ENCODE measurements around the gene ERVFRD-1.

ERVFRD-1 gene, protein sequence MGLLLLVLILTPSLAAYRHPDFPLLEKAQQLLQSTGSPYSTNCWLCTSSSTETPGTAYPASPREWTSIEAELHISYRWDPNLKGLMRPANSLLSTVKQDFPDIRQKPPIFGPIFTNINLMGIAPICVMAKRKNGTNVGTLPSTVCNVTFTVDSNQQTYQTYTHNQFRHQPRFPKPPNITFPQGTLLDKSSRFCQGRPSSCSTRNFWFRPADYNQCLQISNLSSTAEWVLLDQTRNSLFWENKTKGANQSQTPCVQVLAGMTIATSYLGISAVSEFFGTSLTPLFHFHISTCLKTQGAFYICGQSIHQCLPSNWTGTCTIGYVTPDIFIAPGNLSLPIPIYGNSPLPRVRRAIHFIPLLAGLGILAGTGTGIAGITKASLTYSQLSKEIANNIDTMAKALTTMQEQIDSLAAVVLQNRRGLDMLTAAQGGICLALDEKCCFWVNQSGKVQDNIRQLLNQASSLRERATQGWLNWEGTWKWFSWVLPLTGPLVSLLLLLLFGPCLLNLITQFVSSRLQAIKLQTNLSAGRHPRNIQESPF

DNA sequence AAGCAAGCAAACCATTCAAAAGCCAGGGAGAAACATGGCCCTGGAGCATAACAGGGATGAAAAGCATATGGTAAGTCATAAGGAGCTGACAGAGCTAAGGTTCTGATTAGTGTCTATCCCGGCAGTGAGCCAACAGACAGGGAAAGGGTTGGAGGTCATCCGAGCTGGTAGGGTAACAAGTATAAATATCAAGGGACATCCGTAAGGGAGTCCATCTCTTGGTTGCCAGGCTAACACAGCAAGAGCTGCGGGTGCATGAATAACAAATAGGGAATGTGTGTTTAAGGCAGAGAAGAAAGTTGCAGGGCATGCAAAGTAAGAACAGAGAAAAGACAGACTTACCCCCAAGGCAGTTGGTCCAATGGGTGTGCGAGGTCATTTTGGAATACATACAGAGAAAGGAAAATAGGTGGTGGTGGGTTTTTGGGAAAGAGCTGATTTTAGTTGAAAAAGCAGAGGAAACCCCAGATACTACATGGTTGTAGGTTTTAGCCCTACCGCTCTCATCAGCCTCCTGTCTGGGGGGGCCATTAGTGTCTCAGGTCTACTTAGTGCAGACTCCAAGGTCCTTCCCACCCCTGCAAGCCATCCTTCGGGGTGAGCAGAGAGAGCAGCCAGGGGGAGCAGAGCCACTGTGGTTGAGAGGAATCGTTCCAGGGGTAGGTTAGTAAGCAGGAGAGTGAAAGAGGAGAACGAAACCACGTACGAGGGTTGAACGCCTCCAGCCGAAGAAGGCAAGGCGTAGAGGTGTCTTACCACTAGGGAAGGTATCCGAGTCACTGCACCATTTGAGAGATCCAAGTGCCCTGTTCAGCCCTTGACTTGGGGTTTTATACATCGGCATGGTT is at the start of gene ERVFRD-1:
ERVFRD-1 (minus strand) TSS at position 805 of the 848 bp plus-strand sequence. CDS start 6,415 bp downstream, outside the sequence.
- no peak for DNase-seq (ENCODE audit: low read depth)

DNA sequence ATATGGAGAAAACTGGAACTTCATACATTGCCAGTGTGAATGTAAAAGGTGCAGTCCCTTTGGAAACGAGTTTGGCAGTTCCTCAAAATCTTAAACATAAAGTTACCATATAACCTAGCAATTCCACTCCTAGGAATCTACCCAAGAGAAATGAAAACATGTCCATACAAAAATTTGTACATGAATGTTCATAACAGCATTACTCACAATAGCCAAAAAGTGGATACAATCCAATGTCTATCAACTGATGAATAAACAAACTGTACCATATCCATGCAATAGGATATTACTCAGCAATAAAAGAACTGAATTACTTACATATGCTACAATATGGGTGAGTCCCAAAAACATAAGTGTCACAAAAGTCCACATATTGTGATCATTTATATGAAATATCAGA is 48.7 kb upstream of the ERVFRD-1 start:
- no peak for DNase-seq (ENCODE audit: low read depth)

DNA sequence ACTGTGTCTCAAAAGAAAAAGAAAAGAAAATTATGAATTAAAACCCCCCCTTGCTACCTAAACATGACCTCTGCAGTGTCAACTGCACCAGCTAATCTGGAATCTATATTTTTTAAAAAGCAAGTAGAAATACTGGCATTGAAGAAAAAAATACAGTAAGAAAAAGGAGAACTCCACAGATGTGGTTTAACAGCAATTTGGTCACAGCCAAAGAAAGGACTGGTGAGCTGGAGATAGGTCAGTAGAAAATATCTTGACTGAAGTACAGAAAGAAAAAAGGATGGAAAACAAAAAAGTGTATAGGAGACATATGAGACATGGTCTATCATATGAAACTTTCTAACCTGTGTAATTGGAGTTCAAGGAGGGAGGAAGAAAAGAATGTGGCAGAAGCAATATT is 44.1 kb upstream of the ERVFRD-1 start:
- no peak for DNase-seq (ENCODE audit: low read depth)

DNA sequence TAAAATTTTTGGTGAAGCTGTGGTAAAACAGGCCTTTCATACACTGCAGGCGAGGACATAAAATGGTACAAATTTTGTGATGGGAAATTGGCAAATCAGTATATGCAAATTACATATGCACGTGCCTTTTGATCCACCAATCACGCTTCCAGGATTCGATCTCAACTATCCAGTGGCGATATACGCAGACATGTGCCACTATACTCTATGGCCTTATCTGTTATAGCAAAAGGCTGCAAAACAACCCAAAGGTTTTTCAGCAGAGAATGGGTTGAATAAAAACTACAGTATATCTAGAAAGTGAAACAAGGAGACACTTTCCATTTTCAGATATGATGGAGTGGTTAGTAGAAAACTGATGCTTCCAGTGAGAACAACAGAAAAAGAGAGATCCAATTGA is 41.9 kb upstream of the ERVFRD-1 start:
- no peak for DNase-seq (ENCODE audit: low read depth)

DNA sequence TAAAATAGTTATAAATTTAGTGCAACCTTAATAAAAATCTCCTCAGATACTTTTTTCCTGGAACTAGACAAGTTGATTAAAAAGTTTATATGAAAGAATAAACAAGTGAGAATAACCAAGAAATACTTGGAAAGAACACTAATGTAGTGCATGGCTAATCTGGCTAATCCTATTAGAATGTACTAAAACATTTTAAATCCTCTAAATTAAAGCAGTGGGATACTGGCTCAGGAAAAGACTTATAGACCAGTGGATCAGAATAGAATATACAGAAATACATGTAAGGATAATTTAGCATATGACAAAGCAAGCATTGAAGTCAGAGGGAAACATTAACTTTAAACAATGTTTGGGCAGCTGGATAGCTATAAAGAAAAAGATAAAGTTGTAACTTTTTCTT is 41.1 kb upstream of the ERVFRD-1 start:
- no peak for DNase-seq (ENCODE audit: low read depth)

DNA sequence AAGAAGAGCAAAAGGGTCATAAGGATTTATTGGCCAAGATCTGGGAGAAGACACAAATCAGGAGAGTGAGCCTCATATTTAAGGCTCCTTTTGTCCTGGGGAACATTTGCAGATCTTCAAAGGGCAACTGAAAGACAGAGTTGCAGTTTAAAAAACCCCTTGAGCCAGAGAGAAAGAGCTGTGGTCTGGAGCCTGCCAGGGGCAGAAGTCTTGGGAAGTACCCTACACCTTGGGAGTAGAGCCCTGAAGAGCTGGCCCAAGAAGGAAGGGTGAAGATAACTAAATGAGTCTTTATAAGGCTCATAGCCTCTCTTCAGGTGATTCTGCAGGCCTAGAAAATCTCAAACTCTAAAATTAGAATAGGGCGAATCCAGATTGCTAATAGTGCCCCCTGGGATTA is 40.0 kb upstream of the ERVFRD-1 start:
- no peak for DNase-seq (ENCODE audit: low read depth)

DNA sequence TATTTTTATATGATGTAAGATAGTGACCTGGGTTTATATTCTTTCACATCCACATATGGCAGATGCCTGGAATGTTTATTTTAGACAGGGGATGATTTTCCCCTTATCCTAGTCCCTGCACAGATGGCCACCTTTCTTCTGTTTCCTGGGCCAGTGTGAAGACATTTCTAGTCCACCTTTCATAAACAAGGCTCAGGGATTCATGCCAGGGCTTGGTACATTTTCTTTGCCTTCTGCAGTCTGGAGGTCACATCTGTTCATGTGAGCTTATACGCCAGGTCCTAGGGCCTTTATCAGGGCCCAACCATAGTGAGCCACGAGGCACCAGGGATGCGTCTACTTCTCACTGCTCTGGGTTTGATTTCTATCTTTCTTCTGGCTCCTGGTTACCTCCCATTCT is 38.0 kb upstream of the ERVFRD-1 start:
- no peak for DNase-seq (ENCODE audit: low read depth)

DNA sequence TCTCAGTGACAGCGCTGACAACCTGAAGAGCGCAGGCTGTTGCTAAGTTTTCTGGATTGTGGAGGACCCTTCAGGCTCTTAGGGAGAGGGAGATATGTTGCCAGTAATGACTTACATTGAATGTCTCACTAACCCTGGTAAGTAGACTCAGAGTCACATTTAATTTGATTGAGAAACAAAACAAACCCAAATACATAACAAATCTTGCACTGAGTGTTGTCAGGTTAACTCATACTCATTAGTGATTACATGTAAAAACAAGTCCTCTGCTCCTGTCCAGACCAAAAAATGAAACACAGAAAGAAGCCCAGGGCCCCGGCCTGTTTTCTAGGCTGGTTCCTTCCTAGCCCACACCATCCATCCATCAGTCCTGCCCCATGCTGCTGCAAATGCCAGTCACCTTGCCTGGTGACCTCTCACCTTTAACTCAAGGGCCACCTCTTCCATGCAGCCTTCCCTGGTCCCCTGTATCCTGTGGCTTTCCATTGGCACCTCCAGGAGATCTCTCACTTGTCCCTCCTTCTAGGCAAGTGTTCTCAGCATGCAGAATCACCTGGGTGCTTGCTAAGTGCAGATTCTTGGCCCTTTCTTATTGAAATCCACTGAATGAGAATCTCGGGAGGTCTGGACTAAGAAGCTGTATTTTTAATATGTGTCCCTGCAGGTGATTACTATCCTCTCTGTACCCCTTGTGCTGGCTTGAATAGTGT is 34.7 kb upstream of the ERVFRD-1 start:
- no peak for DNase-seq (ENCODE audit: low read depth)

DNA sequence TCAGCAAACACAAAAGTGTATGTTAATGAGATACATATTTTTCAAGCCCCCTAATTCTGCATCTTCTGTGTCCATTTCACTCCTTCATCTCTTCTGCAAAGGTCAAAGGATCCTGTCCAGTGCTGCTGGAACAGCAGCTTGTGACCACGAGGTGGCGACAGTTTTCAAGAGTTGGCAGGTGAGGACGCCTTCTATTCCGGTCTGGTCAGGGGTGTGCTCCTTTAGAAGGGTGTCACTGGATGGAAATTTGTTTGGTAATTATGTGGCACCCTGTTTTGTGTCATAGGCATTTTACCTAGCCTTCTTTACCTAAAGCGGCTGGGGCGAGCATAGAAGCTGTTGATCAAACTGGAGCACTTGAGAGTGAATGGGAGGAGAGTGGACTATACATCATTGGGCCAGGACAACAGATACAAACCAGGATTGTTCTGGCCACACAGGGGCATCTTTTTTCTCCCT is 32.9 kb upstream of the ERVFRD-1 start:
- no peak for DNase-seq (ENCODE audit: low read depth)

DNA sequence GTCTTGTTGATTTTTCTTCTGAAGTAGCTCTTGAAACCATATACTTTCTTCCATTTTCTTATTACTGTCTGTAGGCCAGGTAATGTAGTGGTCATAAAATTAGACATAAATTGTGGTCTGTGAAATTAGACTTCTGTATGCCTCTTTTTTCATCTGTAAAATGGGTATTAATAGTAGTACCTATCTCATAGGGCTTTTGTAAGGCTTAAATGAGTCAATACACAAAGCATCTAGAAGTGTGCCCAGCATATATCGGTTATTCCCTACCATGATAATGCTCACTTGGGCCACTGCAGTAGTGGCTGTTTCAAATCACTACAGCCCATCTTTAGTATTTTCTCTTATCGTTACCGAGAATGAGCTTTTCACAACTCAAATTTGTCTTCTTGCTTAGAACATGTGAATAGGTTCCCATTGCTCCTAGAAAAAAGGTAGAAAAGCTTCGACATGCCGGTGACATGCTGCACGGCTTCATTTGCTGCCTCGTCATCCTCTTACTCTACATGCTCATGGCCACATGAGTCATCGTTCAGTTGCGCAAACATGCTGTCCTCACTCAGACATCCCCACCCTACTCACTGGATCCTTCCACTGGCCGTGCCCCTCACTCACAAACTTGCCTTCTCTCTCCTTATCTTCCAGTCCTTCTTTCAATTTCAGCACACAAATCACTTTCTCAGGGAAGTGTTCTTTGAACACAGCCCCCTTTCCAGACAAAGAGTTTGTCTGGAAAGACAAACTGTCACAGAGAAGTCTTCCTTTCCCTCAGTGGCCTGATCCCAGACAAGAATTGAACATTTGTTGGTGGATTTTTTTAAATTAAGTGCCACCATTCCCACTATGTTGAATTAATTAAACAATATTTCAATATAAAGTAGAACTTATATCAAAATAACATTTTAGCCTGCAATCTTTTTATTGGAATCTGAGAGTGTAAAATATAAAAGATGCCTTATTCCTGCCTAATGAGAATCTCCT is 32.2 kb upstream of the ERVFRD-1 start:
- peak; percentile 60 for DNase-seq (ENCODE audit: low read depth)

DNA sequence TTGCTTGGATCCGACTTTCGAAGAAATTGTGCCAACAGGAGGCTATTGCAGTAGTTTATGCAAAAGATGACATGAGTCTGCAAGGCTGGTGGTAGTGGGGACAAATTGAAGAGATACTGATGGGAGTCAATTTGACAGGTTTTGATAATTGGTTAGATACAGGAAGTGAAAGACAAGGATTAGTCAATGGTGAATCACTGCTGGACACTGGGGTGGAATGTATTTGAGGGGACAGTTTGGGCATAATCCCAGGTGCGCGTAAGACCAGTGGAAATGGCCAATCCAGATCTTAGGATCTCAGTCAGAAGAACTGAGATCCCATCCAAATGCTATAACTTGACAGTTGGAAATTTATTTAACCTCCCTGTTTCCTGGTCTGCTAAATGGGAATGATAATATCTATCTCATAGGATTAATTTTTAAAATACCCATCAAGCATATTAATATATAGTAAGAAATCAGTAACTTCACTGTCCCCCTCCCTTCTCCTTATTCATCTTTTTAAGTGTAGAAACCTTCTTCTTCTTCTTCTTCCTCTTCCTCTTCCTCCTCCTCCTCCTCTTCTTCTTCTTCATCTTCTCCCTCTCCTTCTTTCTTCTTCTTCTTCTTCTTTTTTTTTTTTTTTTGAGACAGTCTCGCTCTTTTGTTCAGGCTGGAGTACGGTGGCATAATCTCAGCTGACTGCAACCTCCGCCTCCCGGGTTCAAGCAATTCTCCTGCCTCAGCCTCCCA is 30.9 kb upstream of the ERVFRD-1 start:
- DNase-seq (ENCODE audit: low read depth) = no peak

DNA sequence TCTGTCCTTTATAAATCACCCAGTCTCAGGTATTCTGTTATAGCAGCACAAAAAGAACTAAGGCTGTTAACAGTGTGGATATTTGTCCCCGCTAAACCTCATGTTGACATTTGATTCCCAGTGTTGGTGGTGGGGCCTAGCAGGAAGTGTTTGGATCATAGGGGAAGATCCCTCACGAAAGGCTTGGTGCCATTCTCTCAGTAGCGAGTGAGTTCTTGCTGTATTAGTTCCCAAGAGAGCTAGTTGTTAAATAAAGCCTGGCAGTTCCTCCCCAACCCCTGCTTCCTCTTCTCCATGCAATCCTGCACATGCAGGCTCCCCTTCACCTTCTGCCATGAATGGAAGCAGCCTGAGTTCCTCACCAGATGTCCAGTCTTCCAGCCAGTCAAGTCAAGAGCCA is 29.8 kb upstream of the ERVFRD-1 start:
- DNase-seq (ENCODE audit: low read depth) = no peak

DNA sequence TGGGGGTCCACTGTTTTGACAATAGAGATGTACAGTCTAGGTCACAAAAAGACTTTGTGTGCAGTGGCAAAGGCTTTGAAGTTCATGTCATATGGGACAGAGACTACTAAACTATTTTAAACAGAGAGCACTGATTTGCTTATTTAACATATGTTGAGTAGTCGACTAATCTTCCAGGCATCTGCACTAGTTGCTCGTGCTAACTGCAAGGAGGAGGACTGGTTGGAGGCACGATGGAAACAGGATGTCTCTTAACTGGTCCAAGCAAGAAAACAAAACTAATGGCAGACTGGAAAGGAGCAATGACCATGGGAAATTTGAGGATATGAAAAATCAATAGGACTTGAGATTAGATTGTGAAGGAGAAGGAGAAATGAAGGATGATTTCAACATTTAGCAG is 28.5 kb upstream of the ERVFRD-1 start:
- DNase-seq (ENCODE audit: low read depth) = no peak

DNA sequence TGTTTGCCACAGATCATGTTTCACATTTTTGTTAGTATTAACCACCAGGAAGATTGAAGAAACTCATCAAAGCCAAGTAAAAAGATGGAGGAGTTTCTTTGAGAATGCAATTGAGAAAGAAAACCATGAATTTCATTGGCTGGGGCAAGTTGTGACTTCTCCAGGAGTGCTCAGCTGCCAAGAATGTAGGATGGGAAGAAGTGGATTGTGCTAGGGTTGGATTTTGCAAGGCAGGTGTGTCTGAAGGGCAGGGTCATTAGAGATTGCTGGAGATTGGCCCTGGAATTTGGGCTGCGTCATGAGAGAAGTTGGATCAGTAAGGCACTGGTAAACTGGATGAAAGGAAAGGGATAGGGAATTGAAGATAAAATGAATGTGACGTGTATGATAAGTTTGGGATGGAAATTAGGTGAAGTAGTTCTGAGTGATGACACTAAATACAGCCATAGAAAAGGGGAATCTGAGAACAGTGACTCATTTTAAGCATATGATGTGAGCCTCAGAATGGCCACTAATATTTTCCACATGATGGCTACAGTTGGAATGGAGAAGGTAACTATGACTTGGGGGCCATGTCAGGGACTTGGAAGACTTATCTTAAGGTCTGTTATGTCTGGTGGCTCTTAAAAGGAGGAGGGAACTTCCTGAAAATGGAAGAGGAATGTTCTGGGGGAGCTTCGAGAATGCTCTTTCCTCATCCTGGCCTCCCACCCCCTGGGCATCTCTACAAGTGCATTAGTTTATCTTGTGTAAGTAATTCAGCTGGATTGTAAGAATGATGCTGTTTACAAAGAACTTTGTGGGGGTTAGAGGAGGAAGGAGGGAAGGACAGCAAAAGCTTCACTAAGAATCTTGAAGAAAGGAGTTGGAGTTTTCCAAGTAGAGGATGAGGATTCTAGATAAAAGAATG is 27.8 kb upstream of the ERVFRD-1 start:
- DNase-seq (ENCODE audit: low read depth) = no peak

DNA sequence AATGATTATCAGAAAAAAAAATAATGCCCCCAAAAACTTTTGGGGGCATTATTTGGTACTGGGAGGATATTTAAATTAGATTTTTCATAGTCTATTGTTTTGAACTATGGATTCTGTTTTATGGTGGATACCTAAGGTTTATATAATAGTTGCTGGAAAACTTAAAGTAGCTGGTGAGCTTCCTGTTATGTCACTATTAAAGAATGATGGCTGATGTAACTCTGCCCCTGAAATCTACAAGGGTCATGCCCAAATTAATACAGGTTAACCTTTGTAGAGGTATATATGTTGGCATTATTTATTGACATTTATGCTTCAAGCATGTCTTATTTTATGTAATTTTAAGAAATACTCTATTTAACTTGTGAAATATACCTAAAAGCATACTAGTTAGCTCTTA is 25.3 kb upstream of the ERVFRD-1 start:
- no peak for DNase-seq (ENCODE audit: low read depth)

DNA sequence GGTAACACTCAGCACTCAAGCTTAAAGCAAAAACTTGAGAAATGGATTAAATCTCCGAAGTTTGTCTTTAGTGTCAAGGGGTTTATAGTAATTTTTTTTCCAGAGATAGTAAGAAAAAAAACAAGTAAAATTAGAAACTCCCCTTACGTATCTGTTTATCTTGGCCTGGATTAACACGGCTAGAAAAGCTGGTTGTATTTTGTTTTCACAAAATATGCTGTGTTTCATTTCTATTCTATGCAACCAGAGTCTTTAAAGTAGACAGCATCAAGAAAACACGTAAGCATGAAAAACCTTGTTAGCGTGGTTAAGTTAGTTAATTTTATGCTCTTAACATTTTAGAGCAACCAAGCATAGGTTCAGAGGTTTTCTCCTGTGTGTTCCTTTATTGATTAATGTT is 21.8 kb upstream of the ERVFRD-1 start:
- DNase-seq (ENCODE audit: low read depth) = no peak

DNA sequence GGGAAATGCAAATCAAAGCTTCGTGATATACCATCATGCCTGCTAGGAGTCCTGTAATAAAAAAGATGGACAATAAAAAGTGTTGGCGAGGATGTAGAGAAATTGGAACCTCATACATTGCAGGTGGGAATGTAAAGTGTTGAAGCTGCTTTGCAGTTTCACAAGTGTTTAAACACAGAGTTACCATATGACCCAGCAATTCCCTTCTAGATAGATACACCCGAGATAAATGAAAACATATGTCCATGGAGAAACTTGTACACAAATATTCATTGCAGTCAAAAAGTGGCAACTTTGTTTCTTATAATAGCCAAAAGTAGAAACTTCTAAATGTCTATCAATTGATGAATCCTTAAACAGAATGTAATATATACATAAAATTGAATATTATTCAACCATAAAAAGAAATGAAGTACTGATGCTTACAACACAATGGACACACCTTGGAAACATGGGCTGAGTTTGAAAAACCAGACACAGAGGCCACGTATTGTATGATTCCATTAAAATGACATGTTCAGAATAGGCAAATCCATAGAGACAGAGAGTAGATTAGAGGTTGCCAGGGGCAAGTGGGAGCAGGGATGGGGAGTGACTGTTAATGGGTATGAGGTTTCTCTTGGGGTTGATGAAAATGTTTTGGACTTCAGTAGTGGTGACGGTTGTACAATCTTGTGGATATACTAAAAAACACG is 20.8 kb upstream of the ERVFRD-1 start:
- DNase-seq (ENCODE audit: low read depth) = no peak

DNA sequence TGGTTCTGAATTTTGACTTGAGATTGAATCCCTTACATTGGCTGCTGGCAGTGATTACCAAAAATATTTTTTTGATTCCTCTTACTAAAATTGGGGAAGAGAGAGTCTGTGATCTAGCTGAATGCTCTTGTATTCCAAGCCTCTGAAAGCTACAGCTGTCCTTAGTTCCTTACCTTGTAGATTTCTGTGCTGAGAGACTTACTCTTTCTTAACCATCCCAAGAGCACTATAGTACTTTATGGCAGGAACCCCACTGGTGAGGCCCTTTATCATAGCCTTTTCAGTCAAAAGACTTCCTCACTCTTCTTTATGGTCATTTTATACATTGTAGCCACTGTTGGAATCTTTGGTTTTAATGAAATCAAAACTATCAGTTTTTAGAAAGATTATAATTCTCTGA is 19.1 kb upstream of the ERVFRD-1 start:
- no peak for DNase-seq (ENCODE audit: low read depth)

Data from GM04503 (cell line).